Psoas muscle (tissue), 8 donors: Measurements from ENCODE around the gene FAM181A. TPM values are rescaled to one million over a fixed set of nuclear protein-coding genes. Genes with fewer than 3 reads are reported as not detected.

Experiments used
- ATAC-seq, 4 donors: fragments of 200-7000 bp; cut with Tn5 transposase; one replicate each; pipeline ENCODE4 v1.9.1; 2020; ENCODE audit warnings: moderate library complexity in 3 of 4, mild to moderate bottlenecking in 2 of 4
- DNase-seq, 2 donors: peaks; one replicate each; pipeline ENCODE4 v3.0.0-alpha.2; 2020
- H3K27ac ChIP-seq: fragments of 200-600 bp; one replicate; pipeline ENCODE4 v1.8.0; 2022
- H3K27me3 ChIP-seq, 3 donors: fragments of 200-600 bp in 1 of 3; one replicate each; pipeline versions ENCODE4 v1.6.1 to v1.8.0; 2013 to 2022; ENCODE audit warnings: low read length in 2 of 3, mild to moderate bottlenecking in 2 of 3, moderate library complexity in 1 of 3; ENCODE audit not compliant: insufficient read depth in 3 of 3
- H3K36me3 ChIP-seq, 2 donors: fragments of 200-600 bp in 1 of 2; one replicate each; pipeline versions ENCODE4 v1.6.1 to v1.8.0; 2013 to 2022; ENCODE audit warnings: low read depth in 1 of 2, mild to moderate bottlenecking in 1 of 2, moderate library complexity in 1 of 2; ENCODE audit not compliant: insufficient read depth in 1 of 2
- H3K4me1 ChIP-seq: fragments of 200-600 bp; one replicate; pipeline ENCODE4 v1.8.0; 2022
- H3K4me3 ChIP-seq: fragments of 200-600 bp; one replicate; pipeline ENCODE4 v1.8.0; 2022; ENCODE audit warnings: mild to moderate bottlenecking
- H3K9me3 ChIP-seq: fragments of 200-600 bp; one replicate; pipeline ENCODE4 v1.8.0; 2022
- WGBS, 3 donors: extraction: QIAGEN DNeasy Blood & Tissue Kit; methylation state at CpG; one replicate each; pipeline versions ENCODE4 v1.1.6 to v1.1.7; 2013; 5-methylcytosine and 5-hydroxymethylcytosine counted together
- intact Hi-C, 2 donors: fragments of 100-400 bp; cut with DNase I; formaldehyde crosslinking; loops; one replicate each; pipeline versions ENCODE4 v1.11.0 to v1.14.2; 2022
- polyA plus RNA-seq, 3 donors: library from polyadenylated mRNA; stranded (reverse); fragments of 200-250 nt; gene quantifications; one replicate each; pipeline ENCODE4 v1.2.3, GENCODE V29; 2013
- total RNA-seq, 4 donors: library from RNA; stranded (reverse); fragmentation: NEBNext Ultra II Directional in 2 of 4; extraction: Animal tissue kit (Norgen Biotek cat#: 25700) in 2 of 4; gene quantifications; one replicate each; pipeline versions ENCODE4 v1.2.1 to v1.2.4, GENCODE V29; 2021 to 2023
- TF ChIP-seq, protein P1 (sequence below): fragments of 200-600 bp; IDR thresholded peaks from one replicate; pipeline ENCODE4 v1.8.0; 2022; ENCODE audit warnings: antibody characterized with exemption
- donor health status: healthy with polysubstance abuse.
- donor health status: DM: no; HTN: no; CAD: no; lungs with moderate emphysema.
- donor health status: Bipolar disorder and iron deficiency.
- donor health status: healthy.
- donor health status: DM: yes; HTN: yes; CAD: no.
- donor health status: DM: no; HTN: no; CAD: no.
- donor health status: DM: no; HTN: no; CAD: no.
- donor health status: DM: yes; HTN: yes; CAD: no.

FAM181A gene
- total and polyA plus RNA-seq, 7 donors = 0.14 to 0.32 TPM; not detected in 5

- H3K27ac ChIP-seq = peak overlapping the region; percentile 16
- H3K4me3 ChIP-seq = no peak overlapping the region
- H3K9me3 ChIP-seq = no peaks in the 10 kb centered on the region
- TF ChIP-seq, protein P1, sequence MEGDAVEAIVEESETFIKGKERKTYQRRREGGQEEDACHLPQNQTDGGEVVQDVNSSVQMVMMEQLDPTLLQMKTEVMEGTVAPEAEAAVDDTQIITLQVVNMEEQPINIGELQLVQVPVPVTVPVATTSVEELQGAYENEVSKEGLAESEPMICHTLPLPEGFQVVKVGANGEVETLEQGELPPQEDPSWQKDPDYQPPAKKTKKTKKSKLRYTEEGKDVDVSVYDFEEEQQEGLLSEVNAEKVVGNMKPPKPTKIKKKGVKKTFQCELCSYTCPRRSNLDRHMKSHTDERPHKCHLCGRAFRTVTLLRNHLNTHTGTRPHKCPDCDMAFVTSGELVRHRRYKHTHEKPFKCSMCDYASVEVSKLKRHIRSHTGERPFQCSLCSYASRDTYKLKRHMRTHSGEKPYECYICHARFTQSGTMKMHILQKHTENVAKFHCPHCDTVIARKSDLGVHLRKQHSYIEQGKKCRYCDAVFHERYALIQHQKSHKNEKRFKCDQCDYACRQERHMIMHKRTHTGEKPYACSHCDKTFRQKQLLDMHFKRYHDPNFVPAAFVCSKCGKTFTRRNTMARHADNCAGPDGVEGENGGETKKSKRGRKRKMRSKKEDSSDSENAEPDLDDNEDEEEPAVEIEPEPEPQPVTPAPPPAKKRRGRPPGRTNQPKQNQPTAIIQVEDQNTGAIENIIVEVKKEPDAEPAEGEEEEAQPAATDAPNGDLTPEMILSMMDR = no peak
- H3K27me3 ChIP-seq = no peaks in the 10 kb centered on the region
- DNase-seq = peak in 1 of 2 donors; percentile 56
- ATAC-seq = peak in 3 of 4 donors; percentile 3 to 7 (median 4)
- intact Hi-C loops = no loop called here
- peaks cover 0 to 43% of the 10 kb centered on the region in 2 donors for H3K36me3 ChIP-seq
- peaks cover 5% of the 10 kb centered on the region for H3K4me1 ChIP-seq
- 54 to 87% (median 55%) methylated on average over 13 of the region's 13 CpGs for WGBS, 3 donors
These were observed 1.9 kb downstream of the FAM181A start for GRCh38 chr14:93929048-93929535.

DNA sequence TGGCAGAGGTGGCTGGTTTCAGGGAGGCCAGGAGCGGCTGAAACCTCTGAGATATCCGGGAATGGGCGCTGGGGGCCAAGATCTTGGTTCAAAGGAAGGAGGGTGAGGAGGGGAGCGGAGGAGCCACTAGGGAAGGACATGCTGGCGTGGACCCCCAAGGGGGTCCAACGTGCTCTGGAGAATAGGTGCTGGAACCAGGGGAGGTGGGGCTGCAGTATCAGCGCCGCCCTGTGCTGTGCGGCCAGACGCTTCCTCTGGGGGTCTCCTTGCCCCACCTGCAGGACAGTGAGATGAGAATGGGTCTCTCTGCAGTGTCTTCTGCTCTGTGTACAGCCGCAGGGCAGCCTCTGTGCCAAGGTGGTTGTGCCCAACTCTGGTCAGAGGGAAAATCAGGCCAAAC, 2.5 kb downstream of the FAM181A start:
- ATAC-seq = no peak
- WGBS, 3 donors = 73 to 79% (median 74%) methylated on average over 11 of the region's 11 CpGs
- intact Hi-C loops = loop anchor here in 1 of 2 donors (10.0 kb wide), 1 partner anchor 215 kb away; no protein-coding TSS in a partner anchor

GRCh38 chr14:93930296-93930988, 3.3 kb downstream of the FAM181A start:
- intact Hi-C loops = loop anchor here in 1 of 2 donors (10.0 kb wide), 1 partner anchor 214 kb away; no protein-coding TSS in a partner anchor
- Histone ChIP-seq H3K27ac (no peak overlapping the region), H3K9me3 (no peaks in the 10 kb centered on the region), H3K4me3 (no peak overlapping the region), H3K4me1 (peaks cover 5% of the 10 kb centered on the region), H3K36me3 (peaks cover 0 to 57% of the 10 kb centered on the region in 2 donors), H3K27me3 (no peaks in the 10 kb centered on the region)
- TF ChIP-seq, protein P1 = no peak
- WGBS, 3 donors = 69 to 85% (median 70%) methylated on average over 8 of the region's 8 CpGs
- no peak for DNase-seq
- ATAC-seq = no peak

More for the DNA sequence above, 2.5 kb downstream of the FAM181A start:
- peaks cover 0 to 49% of the 10 kb centered on the region in 2 donors for H3K36me3 ChIP-seq
- TF ChIP-seq, protein P1 = no peak
- no peaks in the 10 kb centered on the region for H3K9me3 ChIP-seq
- DNase-seq = peak in 1 of 2 donors; percentile 50
- no peak overlapping the region for H3K4me3 ChIP-seq
- no peak overlapping the region for H3K27ac ChIP-seq
- H3K27me3 ChIP-seq = no peaks in the 10 kb centered on the region
- H3K4me1 ChIP-seq = peaks cover 5% of the 10 kb centered on the region

DNA sequence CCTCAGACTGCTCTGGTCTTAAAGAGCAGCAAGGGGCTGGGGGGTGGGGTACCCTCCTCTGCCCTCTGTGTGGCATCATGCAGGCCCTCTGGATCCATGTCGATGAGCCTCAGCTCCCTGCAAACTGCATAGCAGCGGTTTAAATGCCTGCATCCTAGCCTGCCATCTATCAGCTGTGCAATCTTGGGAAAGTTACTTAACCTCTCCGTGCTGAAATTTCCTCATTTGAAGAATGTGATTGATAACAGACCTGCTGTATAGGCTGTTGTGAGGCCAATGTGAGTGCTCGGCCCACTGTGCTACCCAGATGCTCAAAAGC, 3.8 kb downstream of the FAM181A start:
- DNase-seq = no peak
- H3K9me3 ChIP-seq = no peaks in the 10 kb centered on the region
- H3K4me1 ChIP-seq = peaks cover 5% of the 10 kb centered on the region
- TF ChIP-seq, protein P1 = no peak
- no peak overlapping the region for H3K27ac ChIP-seq
- peaks cover 0 to 62% of the 10 kb centered on the region in 2 donors for H3K36me3 ChIP-seq
- WGBS, 3 donors = 71 to 87% (median 80%) methylated on average over 4 of the region's 4 CpGs
- H3K27me3 ChIP-seq = no peaks in the 10 kb centered on the region
- no peak for ATAC-seq
- intact Hi-C loops = loop anchor here in 1 of 2 donors (10.0 kb wide), 1 partner anchor 214 kb away; no protein-coding TSS in a partner anchor
- H3K4me3 ChIP-seq = no peak overlapping the region
